ENCODE results near the gene SH3BGRL3.

SH3BGRL3 gene

GRCh38 chr1:26275580-26276431, 4.1 kb upstream of the SH3BGRL3 start:
- Histone ChIP-seq H4K12ac (ENCODE audit: low read depth, low read length) (no peak overlapping the region), H4K8ac (ENCODE audit: low read depth, low read length) (no peak overlapping the region), H3K27me3 (ENCODE audit: insufficient read depth, low read length) (no peaks in the 10 kb centered on the region), H3K18ac (ENCODE audit: low read length) (no peak overlapping the region), H3K27ac (ENCODE audit: low read depth, low read length) (peak overlapping the region; percentile 4), H2BK120ac (ENCODE audit: insufficient read depth, low read length, poor library complexity) (no peak overlapping the region), H3K14ac (ENCODE audit: low read length) (no peak overlapping the region), H3K23ac (ENCODE audit: low read length) (no peak overlapping the region), H3K4me2 (ENCODE audit: low read length) (no peak overlapping the region), H2AK5ac (ENCODE audit: low read length) (no peak overlapping the region), H4K91ac (ENCODE audit: low read depth, low read length) (peak overlapping the region; percentile 21), H3K36me3 (ENCODE audit: control insufficient read depth in 1 of 2, insufficient read depth in 2 of 2, low read length in 2 of 2) (peaks cover 21 to 38% of the 10 kb centered on the region in 2 experiments), H2AFZ (ENCODE audit: insufficient read depth, low read length, poor library complexity) (no peak overlapping the region), H3K4ac (ENCODE audit: low read depth, low read length) (no peak overlapping the region), H3K79me1 (ENCODE audit: low read length) (peaks cover 5% of the 10 kb centered on the region), H3K4me1 (ENCODE audit: control insufficient read depth in 1 of 2, insufficient read depth in 2 of 2, low read length in 2 of 2) (peaks cover 6 to 19% of the 10 kb centered on the region in 2 experiments), H3K4me3 (ENCODE audit: low read depth, low read length) (no peak overlapping the region), H3K79me2 (ENCODE audit: control insufficient read depth, insufficient read depth, low read length, poor library complexity) (peaks cover 4% of the 10 kb centered on the region), H2BK12ac (ENCODE audit: low read length) (no peak overlapping the region), H3K9me3 (ENCODE audit: insufficient read depth, low read depth, low read length) (no peaks in the 10 kb centered on the region), H3K9ac (ENCODE audit: low read length) (no peak overlapping the region), H2BK5ac (ENCODE audit: low read depth, low read length, poor library complexity) (no peak overlapping the region)
- peak; percentile 88 to 93 for DNase-seq
- no CpG with 5 or more reads among the region's 3 CpGs for WGBS (ENCODE audit: extremely low coverage, insufficient coverage, insufficient read length)

- Histone ChIP-seq H3K27me3 (ENCODE audit: insufficient read depth, low read length) (no peaks in the 10 kb centered on the region), H4K12ac (ENCODE audit: low read depth, low read length) (no peak overlapping the region), H4K8ac (ENCODE audit: low read depth, low read length) (no peak overlapping the region), H2AK5ac (ENCODE audit: low read length) (no peak overlapping the region), H3K36me3 (ENCODE audit: control insufficient read depth in 1 of 2, insufficient read depth in 2 of 2, low read length in 2 of 2) (peaks cover 24 to 42% of the 10 kb centered on the region in 2 experiments), H3K4me1 (ENCODE audit: control insufficient read depth in 1 of 2, insufficient read depth in 2 of 2, low read length in 2 of 2) (peaks cover 13 to 25% of the 10 kb centered on the region in 2 experiments), H3K23ac (ENCODE audit: low read length) (no peak overlapping the region), H3K9me3 (ENCODE audit: insufficient read depth, low read depth, low read length) (no peaks in the 10 kb centered on the region), H3K18ac (ENCODE audit: low read length) (no peak overlapping the region), H3K9ac (ENCODE audit: low read length) (no peak overlapping the region), H3K79me1 (ENCODE audit: low read length) (peaks cover 5% of the 10 kb centered on the region), H4K91ac (ENCODE audit: low read depth, low read length) (no peak overlapping the region), H3K27ac (ENCODE audit: low read depth, low read length) (no peak overlapping the region), H3K4me2 (ENCODE audit: low read length) (no peak overlapping the region), H3K4ac (ENCODE audit: low read depth, low read length) (no peak overlapping the region), H3K4me3 (ENCODE audit: low read depth, low read length) (no peak overlapping the region), H2BK120ac (ENCODE audit: insufficient read depth, low read length, poor library complexity) (no peak overlapping the region), H3K79me2 (ENCODE audit: control insufficient read depth, insufficient read depth, low read length, poor library complexity) (peaks cover 4% of the 10 kb centered on the region), H2BK12ac (ENCODE audit: low read length) (no peak overlapping the region), H2AFZ (ENCODE audit: insufficient read depth, low read length, poor library complexity) (no peak overlapping the region), H3K14ac (ENCODE audit: low read length) (no peak overlapping the region), H2BK5ac (ENCODE audit: low read depth, low read length, poor library complexity) (no peak overlapping the region)
- DNase-seq, result no peak
- no CpG with 5 or more reads among the region's 2 CpGs for WGBS (ENCODE audit: extremely low coverage, insufficient coverage, insufficient read length)
These were observed 3.5 kb upstream of the SH3BGRL3 start for GRCh38 chr1:26276432-26276838.

DNA sequence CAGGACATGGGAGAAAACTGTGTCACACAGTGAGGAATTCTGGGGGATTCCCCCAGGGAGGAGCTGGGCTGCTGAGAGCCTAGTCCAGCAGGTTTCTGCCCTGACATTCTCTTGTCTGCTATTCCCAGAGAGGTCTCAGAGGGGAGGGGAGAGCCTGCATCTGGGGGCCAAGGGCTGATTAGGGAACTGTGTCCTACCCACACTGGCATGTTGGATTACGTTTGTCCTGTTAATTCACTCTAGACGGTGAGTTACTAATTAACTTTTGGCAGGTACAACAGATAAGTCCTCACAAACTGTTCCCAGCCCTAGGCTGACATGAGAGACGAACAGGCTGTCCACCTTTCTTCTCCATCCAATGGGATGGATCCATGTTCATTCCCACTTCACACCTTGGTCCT, 2.6 kb upstream of the SH3BGRL3 start:
- Histone ChIP-seq H2BK120ac (ENCODE audit: insufficient read depth, low read length, poor library complexity) (no peak overlapping the region), H2AK5ac (ENCODE audit: low read length) (no peak overlapping the region), H3K4me3 (ENCODE audit: low read depth, low read length) (no peak overlapping the region), H3K14ac (ENCODE audit: low read length) (no peak overlapping the region), H3K36me3 (ENCODE audit: control insufficient read depth in 1 of 2, insufficient read depth in 2 of 2, low read length in 2 of 2) (peaks cover 27 to 39% of the 10 kb centered on the region in 2 experiments), H4K91ac (ENCODE audit: low read depth, low read length) (no peak overlapping the region), H3K4ac (ENCODE audit: low read depth, low read length) (no peak overlapping the region), H3K9ac (ENCODE audit: low read length) (no peak overlapping the region), H3K27me3 (ENCODE audit: insufficient read depth, low read length) (no peaks in the 10 kb centered on the region), H3K4me1 (ENCODE audit: control insufficient read depth in 1 of 2, insufficient read depth in 2 of 2, low read length in 2 of 2) (peaks cover 17 to 31% of the 10 kb centered on the region in 2 experiments), H4K12ac (ENCODE audit: low read depth, low read length) (no peak overlapping the region), H3K9me3 (ENCODE audit: insufficient read depth, low read depth, low read length) (peaks cover 2% of the 10 kb centered on the region), H2AFZ (ENCODE audit: insufficient read depth, low read length, poor library complexity) (no peak overlapping the region), H2BK12ac (ENCODE audit: low read length) (no peak overlapping the region), H3K79me2 (ENCODE audit: control insufficient read depth, insufficient read depth, low read length, poor library complexity) (peaks cover 4% of the 10 kb centered on the region), H2BK5ac (ENCODE audit: low read depth, low read length, poor library complexity) (no peak overlapping the region), H3K23ac (ENCODE audit: low read length) (no peak overlapping the region), H3K27ac (ENCODE audit: low read depth, low read length) (no peak overlapping the region), H3K18ac (ENCODE audit: low read length) (no peak overlapping the region), H3K79me1 (ENCODE audit: low read length) (peaks cover 5% of the 10 kb centered on the region), H4K8ac (ENCODE audit: low read depth, low read length) (no peak overlapping the region), H3K4me2 (ENCODE audit: low read length) (no peak overlapping the region)
- no CpG with 5 or more reads among the region's 3 CpGs for WGBS (ENCODE audit: extremely low coverage, insufficient coverage, insufficient read length)
- DNase-seq, result no peak

DNA sequence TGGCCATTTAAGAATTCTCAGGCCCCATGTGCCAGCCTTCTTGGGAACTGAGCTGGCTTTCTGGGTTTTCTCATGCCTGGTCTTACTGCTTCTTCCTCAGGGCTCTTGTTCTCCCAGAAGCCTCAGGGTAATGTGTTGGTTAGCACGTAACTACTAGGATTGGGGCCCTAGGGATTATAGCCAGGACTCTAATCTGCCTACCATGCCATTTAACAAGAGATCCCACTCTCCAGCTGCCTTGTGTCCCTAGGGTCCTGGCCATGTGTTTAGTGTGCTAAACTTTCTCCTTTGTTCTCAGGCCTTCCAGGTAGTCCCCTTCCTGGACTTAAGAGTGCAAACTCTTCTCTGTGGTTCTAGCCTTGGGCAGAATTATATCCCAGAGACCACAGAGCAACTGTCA, 2.2 kb upstream of the SH3BGRL3 start:
- Histone ChIP-seq H3K27me3 (ENCODE audit: insufficient read depth, low read length) (no peaks in the 10 kb centered on the region), H3K4me2 (ENCODE audit: low read length) (no peak overlapping the region), H3K4me3 (ENCODE audit: low read depth, low read length) (no peak overlapping the region), H3K4ac (ENCODE audit: low read depth, low read length) (no peak overlapping the region), H3K9me3 (ENCODE audit: insufficient read depth, low read depth, low read length) (peaks cover 2% of the 10 kb centered on the region), H3K23ac (ENCODE audit: low read length) (no peak overlapping the region), H3K18ac (ENCODE audit: low read length) (no peak overlapping the region), H4K91ac (ENCODE audit: low read depth, low read length) (no peak overlapping the region), H3K27ac (ENCODE audit: low read depth, low read length) (no peak overlapping the region), H3K79me2 (ENCODE audit: control insufficient read depth, insufficient read depth, low read length, poor library complexity) (peaks cover 4% of the 10 kb centered on the region), H4K12ac (ENCODE audit: low read depth, low read length) (no peak overlapping the region), H2AFZ (ENCODE audit: insufficient read depth, low read length, poor library complexity) (no peak overlapping the region), H4K8ac (ENCODE audit: low read depth, low read length) (no peak overlapping the region), H2BK5ac (ENCODE audit: low read depth, low read length, poor library complexity) (no peak overlapping the region), H3K9ac (ENCODE audit: low read length) (no peak overlapping the region), H3K36me3 (ENCODE audit: control insufficient read depth in 1 of 2, insufficient read depth in 2 of 2, low read length in 2 of 2) (peaks cover 31 to 43% of the 10 kb centered on the region in 2 experiments), H2AK5ac (ENCODE audit: low read length) (no peak overlapping the region), H2BK12ac (ENCODE audit: low read length) (no peak overlapping the region), H3K4me1 (ENCODE audit: control insufficient read depth in 1 of 2, insufficient read depth in 2 of 2, low read length in 2 of 2) (peaks cover 17 to 35% of the 10 kb centered on the region in 2 experiments), H3K79me1 (ENCODE audit: low read length) (peaks cover 5% of the 10 kb centered on the region), H3K14ac (ENCODE audit: low read length) (no peak overlapping the region), H2BK120ac (ENCODE audit: insufficient read depth, low read length, poor library complexity) (no peak overlapping the region)
- no peak for DNase-seq
- WGBS (ENCODE audit: extremely low coverage, insufficient coverage, insufficient read length), result no CpG with 5 or more reads among the region's 1 CpG

Measured in trophoblast cell (in vitro differentiated cells and primary cell).